ENCODE measurements around the gene CKS2. TPM values are rescaled to one million over a fixed set of nuclear protein-coding genes. Genes with fewer than 3 reads are reported as not detected.

The CKS2 gene
- total RNA-seq, 4 donors from 2014 or later: 6.5 to 13.2 (median 6.9) TPM

DNA sequence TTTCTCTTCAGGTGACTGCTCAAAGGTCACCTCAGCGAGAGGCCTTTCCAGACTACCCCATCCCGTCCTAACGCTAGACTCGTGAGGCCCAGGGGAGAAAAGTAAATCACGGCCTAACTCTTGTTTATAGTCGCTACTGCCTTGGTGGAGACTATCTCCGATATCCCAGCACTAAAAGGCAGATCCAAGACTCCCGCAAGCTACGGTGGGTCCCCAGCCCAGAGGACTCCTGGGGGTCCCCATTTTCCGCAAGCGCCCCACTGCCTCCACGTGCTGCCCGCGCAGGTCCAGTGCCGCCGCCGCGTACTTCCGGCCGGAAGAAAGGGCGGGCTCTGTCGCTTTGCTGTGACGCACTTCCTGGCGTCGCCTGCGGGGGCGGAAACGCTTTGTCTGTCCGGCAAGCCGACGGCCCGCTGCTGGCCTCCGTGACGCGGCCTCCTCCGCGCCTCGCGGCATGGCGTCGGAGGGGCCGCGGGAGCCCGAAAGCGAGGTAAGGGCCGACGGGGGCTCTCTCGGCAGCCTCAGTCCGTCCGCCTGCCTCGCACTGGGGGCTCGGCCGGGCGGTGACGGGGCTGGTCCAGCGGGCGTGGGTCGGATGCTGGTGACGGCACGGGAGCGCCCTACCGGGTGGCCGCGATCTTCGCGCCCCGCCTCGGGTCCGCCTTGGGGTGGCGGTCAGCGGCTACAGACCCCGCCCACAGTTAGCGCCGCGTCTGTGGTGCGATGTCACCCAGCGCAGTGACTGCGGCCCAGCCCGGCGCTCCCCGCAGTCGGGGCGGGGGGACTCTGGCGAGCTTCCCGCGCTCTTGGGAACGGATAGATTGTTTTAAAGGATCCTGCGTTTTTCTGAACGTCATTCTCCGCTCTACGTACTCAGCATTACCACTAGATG lies 7.4 kb downstream of the CKS2 start, which contains the start of gene SECISBP2:
Gene SECISBP2, plus strand, starts transcription at position 378 of the 892 bp plus-strand sequence. Its CDS starts 77 bp downstream, at position 455.
- Histone ChIP-seq H3K36me3 (no peaks in the 10 kb centered on the region), H3K4me1 (peaks cover 39 to 40% of the 10 kb centered on the region in 2 donors), H3K9me3 (no peaks in the 10 kb centered on the region), H3K27ac (peak within 1 kb of the TSS; percentile 87 to 99 (median 98)), H3K4me3 (peak within 1 kb of the TSS; percentile 69 to 83 (median 80)), H3K27me3 (no peaks in the 10 kb centered on the region)
- intact Hi-C loops (cut with DNase I; ENCODE audit: low total_unique reads) (loop anchor here (1.0 to 10.0 kb wide), 7 partner anchors 8 to 1876 kb away; no protein-coding TSS in a partner anchor), in situ Hi-C loops (cut with MboI; ENCODE audit: low sequenced_read_pairs in 4 of 4) (loop anchor here in 1 of 4 donors (25.0 kb wide), 1 partner anchor 794 kb away; no protein-coding TSS in a partner anchor)
- ATAC-seq: peak; percentile 90 to 93
- peak; percentile 62 to 73 (median 66) for TF ChIP-seq CTCF (IDR thresholded peaks at IDR 0.05 in 4 of 5, conservative IDR thresholded peaks at IDR 0.05 in 1 of 5)
- TF ChIP-seq POLR2A (IDR thresholded peaks at IDR 0.05): peak; percentile 96 to 97
- DNase-seq: peak; percentile 92 to 95

GRCh38 chr9:89319015-89319905 lies 8.3 kb downstream of the CKS2 start:
- in situ Hi-C loops (cut with MboI; ENCODE audit: low sequenced_read_pairs in 4 of 4) (loop anchor here in 1 of 4 donors (25.0 kb wide), 1 partner anchor 793 kb away; no protein-coding TSS in a partner anchor), intact Hi-C loops (cut with DNase I; ENCODE audit: low total_unique reads) (loop anchor here (1.0 to 10.0 kb wide), 6 partner anchors 33 to 1876 kb away; no protein-coding TSS in a partner anchor)
- DNase-seq: no peak
- TF ChIP-seq POLR2A (IDR thresholded peaks at IDR 0.05): no peak
- no peak for TF ChIP-seq CTCF (IDR thresholded peaks at IDR 0.05 in 4 of 5, conservative IDR thresholded peaks at IDR 0.05 in 1 of 5)
- Histone ChIP-seq H3K27me3 (no peaks in the 10 kb centered on the region), H3K9me3 (no peaks in the 10 kb centered on the region), H3K4me3 (peak overlapping the region; percentile 69 to 83 (median 80)), H3K27ac (peak overlapping the region; percentile 87 to 99 (median 98)), H3K36me3 (peaks cover 0 to 4% of the 10 kb centered on the region in 2 donors), H3K4me1 (peaks cover 43 to 48% of the 10 kb centered on the region in 2 donors)
- ATAC-seq: no peak

GRCh38 chr9:89323390-89323789 lies 12.4 kb downstream of the CKS2 start:
- Histone ChIP-seq H3K4me3 (no peak overlapping the region), H3K9me3 (no peaks in the 10 kb centered on the region), H3K4me1 (peaks cover 46 to 48% of the 10 kb centered on the region in 2 donors), H3K36me3 (peaks cover 0 to 25% of the 10 kb centered on the region in 2 donors), H3K27ac (peak overlapping the region in 2 of 4 donors; percentile 20 to 43), H3K27me3 (no peaks in the 10 kb centered on the region)
- TF ChIP-seq POLR2A (IDR thresholded peaks at IDR 0.05) (no peak), CTCF (IDR thresholded peaks at IDR 0.05 in 4 of 5, conservative IDR thresholded peaks at IDR 0.05 in 1 of 5) (no peak)
- DNase-seq (no peak), ATAC-seq (no peak)
- in situ Hi-C loops (cut with MboI; ENCODE audit: low sequenced_read_pairs in 4 of 4) (loop anchor here in 2 of 4 donors (5.0 to 25.0 kb wide), 2 partner anchors 229 to 789 kb away; no protein-coding TSS in a partner anchor), intact Hi-C loops (cut with DNase I; ENCODE audit: low total_unique reads) (no loop called here)

- Histone ChIP-seq H3K27me3 (no peaks in the 10 kb centered on the region), H3K36me3 (peaks cover 0 to 49% of the 10 kb centered on the region in 2 donors), H3K4me1 (peaks cover 31% of the 10 kb centered on the region in 2 donors), H3K4me3 (no peak overlapping the region), H3K9me3 (no peaks in the 10 kb centered on the region), H3K27ac (no peak overlapping the region)
- in situ Hi-C loops (cut with MboI; ENCODE audit: low sequenced_read_pairs in 4 of 4) (no loop called here), intact Hi-C loops (cut with DNase I; ENCODE audit: low total_unique reads) (no loop called here)
- TF ChIP-seq CTCF (IDR thresholded peaks at IDR 0.05 in 4 of 5, conservative IDR thresholded peaks at IDR 0.05 in 1 of 5) (no peak), POLR2A (IDR thresholded peaks at IDR 0.05) (no peak)
- DNase-seq (no peak), ATAC-seq (no peak)
Measured at GRCh38 chr9:89325733-89326132, 14.7 kb downstream of the CKS2 start.
